Natural killer cell treated with Interleukin-12 subunit alpha and Interleukin-12 subunit beta and Interleukin-15 and Interleukin-18, amount 100 ng/mL, for 72 hours (primary cell): ENCODE results near the gene GOLGA2. TPM values are rescaled to one million over a fixed set of nuclear protein-coding genes. Genes with fewer than 3 reads are reported as not detected.
"Not testable (repeated sequence)": the region's sequence is repeated elsewhere in the genome, so short reads cannot be mapped to it uniquely, and the experiment has no call there.

Source experiments
- ATAC-seq, 2 donors: fragments of 150-1000 bp; cut with Tn5 transposase in 1 of 2; sonication (Bioruptor Pico), chemical (Tn5 transposase) in 1 of 2; 2 replicates each; pipeline ENCODE4 v1.10.0; 2021
- DNase-seq: peaks from one replicate; pipeline ENCODE4 v3.0.0; 2022; ENCODE audit warnings: low spot score
- H3K27ac Mint-ChIP-seq, 2 donors: 1 replicate in 1 of 2; 2 replicates in 1 of 2; pipeline ENCODE4 v1.8.0; 2022; ENCODE audit warnings: mixed read lengths in 2 of 2, mild to moderate bottlenecking in 1 of 2, moderate library complexity in 1 of 2
- H3K27me3 Mint-ChIP-seq, 2 donors: 1 replicate in 1 of 2; 2 replicates in 1 of 2; pipeline ENCODE4 v1.8.0; 2022; ENCODE audit warnings: mixed read lengths in 2 of 2
- H3K36me3 Mint-ChIP-seq: one replicate; pipeline ENCODE4 v1.8.0; 2022; ENCODE audit warnings: mixed read lengths
- H3K4me1 Mint-ChIP-seq, 2 donors: 1 replicate in 1 of 2; 2 replicates in 1 of 2; pipeline ENCODE4 v1.8.0; 2022; ENCODE audit warnings: low read depth in 2 of 2, mixed read lengths in 2 of 2, mild to moderate bottlenecking in 1 of 2
- H3K4me3 Mint-ChIP-seq: one replicate; pipeline ENCODE4 v1.8.0; 2022; ENCODE audit warnings: mixed read lengths
- H3K9me3 Mint-ChIP-seq: 2 replicates; pipeline ENCODE4 v1.8.0; 2022; ENCODE audit warnings: mixed read lengths
- total RNA-seq, 2 donors: library from RNA; stranded (reverse); gene quantifications; one replicate each; pipeline ENCODE4 v1.2.3, GENCODE V29; 2022

The GOLGA2 gene
- total RNA-seq, 2 donors from 2014 or later: 66.8 to 68.9 TPM

- Mint-ChIP-seq H3K9me3 (no peaks in the 10 kb centered on the region), H3K27ac (no peak overlapping the region), H3K4me1 (peaks cover 16 to 18% of the 10 kb centered on the region in 2 donors), H3K36me3 (no peaks in the 10 kb centered on the region), H3K27me3 (no peaks in the 10 kb centered on the region), H3K4me3 (no peak overlapping the region)
- ATAC-seq: no peak
- no peak for DNase-seq
Measured at GRCh38 chr9:128280084-128280622, 4.3 kb upstream of the GOLGA2 start.

GRCh38 chr9:128279088-128280073 lies 3.6 kb upstream of the GOLGA2 start:
- H3K9me3 Mint-ChIP-seq, H3K4me3 Mint-ChIP-seq, H3K36me3 Mint-ChIP-seq, H3K27me3 Mint-ChIP-seq, ATAC-seq, H3K27ac Mint-ChIP-seq, DNase-seq: not testable (repeated sequence)
- H3K4me1 Mint-ChIP-seq: peaks cover 22 to 24% of the 10 kb centered on the region in 2 donors

- H3K9me3 Mint-ChIP-seq: no peaks in the 10 kb centered on the region
- H3K36me3 Mint-ChIP-seq: no peaks in the 10 kb centered on the region
- H3K27me3 Mint-ChIP-seq: no peaks in the 10 kb centered on the region
- no peak for ATAC-seq
- DNase-seq: no peak
- peak overlapping the region; percentile 98 for H3K4me3 Mint-ChIP-seq
- H3K4me1 Mint-ChIP-seq: peaks cover 31 to 35% of the 10 kb centered on the region in 2 donors
- H3K27ac Mint-ChIP-seq: peak overlapping the region; percentile 97 to 99
Measured at GRCh38 chr9:128276574-128277270, 915 bp upstream of the GOLGA2 start.

GRCh38 chr9:128276008-128276573 lies 284 bp upstream of the GOLGA2 start, which contains the start of gene SWI5:
Gene SWI5, plus strand, starts transcription at chr9:128276276.
- ATAC-seq (peak; percentile 99), DNase-seq (peak; percentile 99)
- peaks cover 34 to 35% of the 10 kb centered on the region in 2 donors for H3K4me1 Mint-ChIP-seq
- H3K4me3 Mint-ChIP-seq: peak within 1 kb of the TSS; percentile 98
- H3K9me3 Mint-ChIP-seq: no peaks in the 10 kb centered on the region
- H3K36me3 Mint-ChIP-seq: no peaks in the 10 kb centered on the region
- H3K27ac Mint-ChIP-seq: peak within 1 kb of the TSS; percentile 97 to 99
- H3K27me3 Mint-ChIP-seq: no peaks in the 10 kb centered on the region

GRCh38 chr9:128274245-128274644 lies 1.6 kb downstream of the GOLGA2 start:
- no peaks in the 10 kb centered on the region for H3K36me3 Mint-ChIP-seq

GRCh38 chr9:128271512-128271911 lies 4.3 kb downstream of the GOLGA2 start:
- Mint-ChIP-seq H3K36me3 (no peaks in the 10 kb centered on the region), H3K27ac (no peak overlapping the region), H3K9me3 (no peaks in the 10 kb centered on the region), H3K27me3 (no peaks in the 10 kb centered on the region), H3K4me3 (no peak overlapping the region), H3K4me1 (peaks cover 20 to 27% of the 10 kb centered on the region in 2 donors)
- ATAC-seq (no peak), DNase-seq (no peak)

More at GRCh38 chr9:128274245-128274644, 1.6 kb downstream of the GOLGA2 start:
- Mint-ChIP-seq H3K9me3 (no peaks in the 10 kb centered on the region), H3K4me3 (peak overlapping the region; percentile 98), H3K4me1 (peaks cover 31 to 35% of the 10 kb centered on the region in 2 donors), H3K27me3 (no peaks in the 10 kb centered on the region), H3K27ac (peak overlapping the region; percentile 97 to 99)
- ATAC-seq: no peak
- no peak for DNase-seq

- DNase-seq: no peak
Measured at GRCh38 chr9:128271112-128271511, 4.7 kb downstream of the GOLGA2 start.

GRCh38 chr9:128266868-128267590 lies 8.8 kb downstream of the GOLGA2 start:
- Mint-ChIP-seq H3K27ac (no peak overlapping the region), H3K9me3 (no peaks in the 10 kb centered on the region), H3K4me1 (peaks cover 0 to 2% of the 10 kb centered on the region in 2 donors), H3K4me3 (no peak overlapping the region), H3K27me3 (no peaks in the 10 kb centered on the region), H3K36me3 (no peaks in the 10 kb centered on the region)
- no peak for ATAC-seq
- DNase-seq: no peak

More at GRCh38 chr9:128271112-128271511, 4.7 kb downstream of the GOLGA2 start:
- Mint-ChIP-seq H3K27ac (no peak overlapping the region), H3K9me3 (no peaks in the 10 kb centered on the region), H3K4me1 (peaks cover 16 to 23% of the 10 kb centered on the region in 2 donors), H3K4me3 (no peak overlapping the region), H3K36me3 (no peaks in the 10 kb centered on the region), H3K27me3 (no peaks in the 10 kb centered on the region)
- ATAC-seq: no peak

GRCh38 chr9:128265348-128265847 lies 10.4 kb downstream of the GOLGA2 start:
- peaks cover 10% of the 10 kb centered on the region for H3K36me3 Mint-ChIP-seq
- no peaks in the 10 kb centered on the region for H3K27me3 Mint-ChIP-seq
- no peak overlapping the region for H3K4me3 Mint-ChIP-seq
- no peaks in the 10 kb centered on the region for H3K9me3 Mint-ChIP-seq
- peaks cover 0 to 3% of the 10 kb centered on the region in 2 donors for H3K4me1 Mint-ChIP-seq
- no peak overlapping the region for H3K27ac Mint-ChIP-seq
- ATAC-seq (no peak), DNase-seq (no peak)

GRCh38 chr9:128262687-128263086 lies 13.1 kb downstream of the GOLGA2 start:
- Mint-ChIP-seq H3K4me3 (no peak overlapping the region), H3K27ac (no peak overlapping the region), H3K4me1 (peaks cover 0 to 3% of the 10 kb centered on the region in 2 donors), H3K9me3 (no peaks in the 10 kb centered on the region), H3K27me3 (no peaks in the 10 kb centered on the region), H3K36me3 (peaks cover 10% of the 10 kb centered on the region)
- no peak for DNase-seq
- ATAC-seq: peak in 1 of 2 donors; percentile 33

GRCh38 chr9:128260340-128260739 lies 15.5 kb downstream of the GOLGA2 start:
- Mint-ChIP-seq H3K4me1 (peaks cover 0 to 3% of the 10 kb centered on the region in 2 donors), H3K27ac (no peak overlapping the region), H3K9me3 (no peaks in the 10 kb centered on the region), H3K4me3 (no peak overlapping the region), H3K36me3 (peaks cover 10% of the 10 kb centered on the region), H3K27me3 (no peaks in the 10 kb centered on the region)
- ATAC-seq (no peak), DNase-seq (no peak)

GRCh38 chr9:128259156-128259555 lies 16.7 kb downstream of the GOLGA2 start:
- DNase-seq (no peak), ATAC-seq (no peak)
- H3K4me1 Mint-ChIP-seq: peaks cover 0 to 5% of the 10 kb centered on the region in 2 donors
- H3K36me3 Mint-ChIP-seq: peaks cover 10% of the 10 kb centered on the region
- H3K4me3 Mint-ChIP-seq: no peak overlapping the region
- H3K27me3 Mint-ChIP-seq: peaks cover 0 to 3% of the 10 kb centered on the region in 2 donors
- no peak overlapping the region for H3K27ac Mint-ChIP-seq
- no peaks in the 10 kb centered on the region for H3K9me3 Mint-ChIP-seq

- Mint-ChIP-seq H3K9me3 (no peaks in the 10 kb centered on the region), H3K4me3 (no peak overlapping the region), H3K4me1 (peaks cover 0 to 5% of the 10 kb centered on the region in 2 donors), H3K36me3 (peaks cover 10% of the 10 kb centered on the region), H3K27me3 (peaks cover 0 to 3% of the 10 kb centered on the region in 2 donors), H3K27ac (no peak overlapping the region)
- ATAC-seq: no peak
- no peak for DNase-seq
Measured at GRCh38 chr9:128258326-128258725, 17.5 kb downstream of the GOLGA2 start.
